Progenitor cell of endocrine pancreas (in vitro differentiated cells): ENCODE measurements around the gene LHFPL6. TPM values are rescaled to one million over a fixed set of nuclear protein-coding genes. Genes with fewer than 3 reads are reported as not detected.

Experiments used
- DNase-seq: peaks from one replicate; pipeline ENCODE4 v3.0.0; 2021; ENCODE audit warnings: low spot score; ENCODE audit not compliant: unreplicated experiment
- H3K27ac Mint-ChIP-seq: 2 replicates; pipeline ENCODE4 v1.8.0; 2021; ENCODE audit warnings: mild to moderate bottlenecking, moderate library complexity, mixed read lengths
- H3K27me3 Mint-ChIP-seq: 2 replicates; pipeline ENCODE4 v1.8.0; 2021; ENCODE audit warnings: mixed read lengths
- H3K36me3 Mint-ChIP-seq: 2 replicates; pipeline ENCODE4 v1.8.0; 2022; ENCODE audit warnings: mixed read lengths; ENCODE audit not compliant: insufficient read depth
- H3K4me1 Mint-ChIP-seq: 2 replicates; pipeline ENCODE4 v1.8.0; 2021; ENCODE audit warnings: low read depth, mixed read lengths
- H3K4me3 Mint-ChIP-seq: 2 replicates; pipeline ENCODE4 v1.8.0; 2021; ENCODE audit warnings: low read depth, mild to moderate bottlenecking, moderate library complexity, mixed read lengths
- H3K9me3 Mint-ChIP-seq: 2 replicates; pipeline ENCODE4 v1.8.0; 2021; ENCODE audit warnings: low read depth, mixed read lengths
- CTCF ChIP-seq: fragments of 200-600 bp; sonication (generic); IDR thresholded peaks from one replicate; pipeline ENCODE4 v1.5.0; 2021; ENCODE audit warnings: antibody characterized with exemption, mild to moderate bottlenecking; ENCODE audit not compliant: unreplicated experiment
- total RNA-seq: library from RNA; stranded (reverse); gene quantifications from 2 replicates; pipeline ENCODE4 v1.2.1, GENCODE V29; 2021

LHFPL6 gene
- total RNA-seq, 1 donor from 2014 or later = 1.0 TPM

DNA sequence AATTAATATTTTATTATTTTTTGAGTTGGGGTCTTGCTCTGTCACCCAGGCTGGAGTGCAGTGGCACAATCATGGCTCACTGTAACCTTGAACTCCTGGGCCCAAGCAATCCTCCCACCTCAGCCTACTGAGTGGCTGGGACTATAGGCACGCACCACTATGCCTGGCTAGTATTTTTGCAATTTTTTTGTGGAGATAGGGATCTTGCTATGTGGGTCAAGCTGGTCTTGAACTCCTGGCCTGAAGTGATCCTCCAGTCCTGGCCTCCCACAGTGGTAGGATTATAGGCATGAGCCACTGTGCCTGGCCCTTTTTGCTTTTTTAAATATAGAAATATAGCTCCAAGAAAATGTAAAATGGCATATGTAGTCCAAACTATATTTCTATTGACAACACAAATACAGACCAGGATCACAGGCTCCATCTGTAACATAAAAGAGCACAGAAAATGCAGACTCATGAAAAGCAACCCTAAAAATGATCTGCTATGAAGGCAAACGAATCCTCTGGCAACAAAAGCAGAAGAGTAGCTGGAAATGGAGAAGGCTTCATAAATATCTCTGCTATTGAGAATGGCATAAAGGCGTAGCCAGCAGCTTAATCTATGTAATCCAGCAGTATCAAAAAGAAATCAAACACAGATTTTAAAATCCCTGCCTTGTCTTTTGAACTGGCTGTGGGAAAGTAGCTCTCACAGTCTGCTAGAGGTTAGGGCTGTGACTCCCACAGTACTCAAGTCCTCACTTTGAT, 200.6 kb downstream of the LHFPL6 start:
- Mint-ChIP-seq H3K36me3 (no peaks in the 10 kb centered on the region), H3K4me3 (no peak overlapping the region), H3K27ac (no peak overlapping the region), H3K9me3 (peaks cover 2% of the 10 kb centered on the region), H3K4me1 (peaks cover 5% of the 10 kb centered on the region), H3K27me3 (peaks cover 5% of the 10 kb centered on the region)
- TF ChIP-seq CTCF = no peak
- no peak for DNase-seq

DNA sequence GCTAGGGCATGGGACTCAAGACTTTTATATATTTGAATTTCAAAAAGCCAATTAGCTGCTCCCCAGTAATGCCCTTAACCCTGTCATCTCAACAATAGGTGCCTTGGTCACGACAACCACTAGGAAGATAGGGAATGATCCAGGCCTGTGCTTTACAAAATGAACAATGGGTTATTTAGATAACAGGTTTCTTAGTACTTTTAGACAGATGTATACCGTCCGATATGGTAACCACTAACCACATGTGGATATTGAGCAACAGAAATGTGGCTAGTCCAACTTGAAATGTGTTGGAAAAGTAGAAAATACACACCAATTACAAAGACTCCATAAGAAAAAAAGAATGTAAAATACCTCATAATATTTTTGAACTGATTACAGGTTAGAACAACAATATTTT, 201.2 kb downstream of the LHFPL6 start:
- TF ChIP-seq CTCF = no peak
- Mint-ChIP-seq H3K27me3 (peaks cover 5% of the 10 kb centered on the region), H3K4me3 (no peak overlapping the region), H3K36me3 (no peaks in the 10 kb centered on the region), H3K27ac (no peak overlapping the region), H3K4me1 (peaks cover 5% of the 10 kb centered on the region), H3K9me3 (peaks cover 2% of the 10 kb centered on the region)
- DNase-seq = no peak

DNA sequence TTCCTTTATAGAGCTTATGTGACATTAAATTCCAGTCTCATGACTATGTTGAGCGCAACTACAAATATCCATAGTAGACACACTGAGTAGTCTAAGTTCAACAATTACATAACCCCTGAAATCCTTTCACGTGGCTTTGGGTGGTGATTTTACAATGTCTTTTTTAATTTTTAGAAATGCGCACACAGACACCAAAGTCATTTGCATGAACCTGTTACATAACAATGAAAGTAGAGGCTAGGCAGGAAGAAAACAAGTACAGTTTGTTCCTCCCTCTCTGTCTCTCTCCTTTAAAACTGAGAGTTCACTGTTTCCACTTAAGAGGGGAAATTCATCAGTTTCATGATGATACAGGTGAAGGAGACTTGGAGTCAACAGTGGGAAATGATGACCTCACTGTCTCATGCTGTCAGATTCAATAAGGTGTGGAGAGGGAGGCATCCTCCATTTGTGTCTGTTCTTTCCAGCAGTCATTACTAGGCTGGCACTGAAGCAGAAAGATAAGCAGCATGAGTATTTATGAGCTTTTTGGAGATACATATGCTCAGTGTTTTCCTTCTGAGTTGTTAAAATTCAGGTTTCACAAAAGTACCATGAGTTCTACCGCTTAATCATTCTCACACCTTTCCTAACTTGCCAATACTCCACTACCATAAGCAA, 201.8 kb downstream of the LHFPL6 start:
- no peak for DNase-seq
- Mint-ChIP-seq H3K9me3 (peaks cover 2% of the 10 kb centered on the region), H3K4me1 (peaks cover 5% of the 10 kb centered on the region), H3K4me3 (no peak overlapping the region), H3K36me3 (no peaks in the 10 kb centered on the region), H3K27ac (no peak overlapping the region), H3K27me3 (peaks cover 5% of the 10 kb centered on the region)
- TF ChIP-seq CTCF = no peak

DNA sequence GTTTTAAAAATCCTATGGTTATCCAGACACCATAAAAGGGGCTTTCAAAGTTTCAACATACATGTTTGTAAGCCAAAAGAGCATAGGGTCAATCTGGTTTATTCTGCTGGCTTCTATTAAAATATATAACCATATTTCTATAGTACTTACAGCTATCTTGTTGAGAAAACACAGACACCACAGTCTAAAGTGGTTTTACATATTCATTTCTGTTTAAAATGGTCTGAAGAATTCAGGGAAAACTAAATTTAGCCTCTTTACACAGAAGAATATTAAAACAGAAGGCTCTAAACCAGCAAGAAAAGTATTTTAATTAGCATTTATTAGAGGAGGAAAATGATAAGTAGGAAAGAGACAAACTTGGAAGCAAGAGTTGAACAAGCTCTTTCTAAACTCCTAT, 203.9 kb downstream of the LHFPL6 start:
- Mint-ChIP-seq H3K4me3 (no peak overlapping the region), H3K4me1 (no peaks in the 10 kb centered on the region), H3K27ac (no peak overlapping the region), H3K9me3 (peaks cover 2% of the 10 kb centered on the region), H3K36me3 (no peaks in the 10 kb centered on the region), H3K27me3 (peaks cover 12% of the 10 kb centered on the region)
- TF ChIP-seq CTCF = no peak
- DNase-seq = no peak

- no peak overlapping the region for H3K27ac Mint-ChIP-seq
- peaks cover 12% of the 10 kb centered on the region for H3K27me3 Mint-ChIP-seq
- no peaks in the 10 kb centered on the region for H3K4me1 Mint-ChIP-seq
- no peak overlapping the region for H3K4me3 Mint-ChIP-seq
- no peaks in the 10 kb centered on the region for H3K36me3 Mint-ChIP-seq
- no peak for TF ChIP-seq CTCF
- DNase-seq = no peak
- H3K9me3 Mint-ChIP-seq = peaks cover 2% of the 10 kb centered on the region
Observed at GRCh38 chr13:39397896-39398265, 205.1 kb downstream of the LHFPL6 start.
